MM.1S (cell line): ENCODE measurements around the gene CEP128.

ENCODE experiments used
- DNase-seq: peaks from one replicate; pipeline ENCODE4 v3.0.0-alpha.2; 2015
- H2AFZ ChIP-seq: fragments of 300-600 bp; sonication (generic); 2 replicates; pipeline ENCODE4 v1.6.0; 2016; ENCODE audit warnings: antibody characterized with exemption, low read length
- H3F3A ChIP-seq: fragments of 300-600 bp; sonication (generic); 2 replicates; pipeline ENCODE4 v1.6.1; 2016; ENCODE audit warnings: mild to moderate bottlenecking, antibody characterized with exemption, low read length, moderate library complexity, mixed read lengths; ENCODE audit not compliant: insufficient read depth
- H3K27ac ChIP-seq: fragments of 300-600 bp; sonication (generic); 2 replicates; pipeline ENCODE4 v1.5.1; 2016; ENCODE audit warnings: mild to moderate bottlenecking, low read length
- H3K27me3 ChIP-seq: fragments of 300-600 bp; sonication (generic); replicated peaks from 2 replicates; pipeline ENCODE4 v1.6.0; 2016; ENCODE audit warnings: low read length; ENCODE audit not compliant: insufficient read depth
- H3K36me3 ChIP-seq: fragments of 300-600 bp; sonication (generic); replicated peaks from 2 replicates; pipeline ENCODE4 v1.6.1; 2016; ENCODE audit warnings: mild to moderate bottlenecking, low read length, mixed read lengths; ENCODE audit not compliant: insufficient read depth
- H3K4me1 ChIP-seq: fragments of 300-600 bp; sonication (generic); 2 replicates; pipeline ENCODE4 v1.6.1; 2016; ENCODE audit warnings: low read length, mixed read lengths
- H3K4me2 ChIP-seq: fragments of 300-600 bp; sonication (generic); 2 replicates; pipeline ENCODE4 v1.6.0; 2016; ENCODE audit warnings: low read depth, low read length
- H3K4me3 ChIP-seq: fragments of 300-600 bp; sonication (generic); 2 replicates; pipeline ENCODE4 v1.5.1; 2016; ENCODE audit warnings: low read length, mixed read lengths
- H3K79me2 ChIP-seq: fragments of 300-600 bp; sonication (generic); 2 replicates; pipeline ENCODE4 v1.6.1; 2016; ENCODE audit warnings: mixed run types, low read length, mixed read lengths
- H3K9ac ChIP-seq: fragments of 300-600 bp; sonication (generic); 2 replicates; pipeline ENCODE4 v1.6.1; 2016; ENCODE audit warnings: low read length, mixed read lengths
- H3K9me2 ChIP-seq: fragments of 300-600 bp; sonication (generic); replicated peaks from 2 replicates; pipeline ENCODE4 v1.6.1; 2016; ENCODE audit warnings: mild to moderate bottlenecking, low read length, mixed read lengths; ENCODE audit not compliant: insufficient read depth
- H3K9me3 ChIP-seq: fragments of 300-600 bp; sonication (generic); replicated peaks from 2 replicates; pipeline ENCODE4 v1.6.1; 2016; ENCODE audit warnings: mild to moderate bottlenecking, low read length, mixed read lengths; ENCODE audit not compliant: insufficient read depth
- H4K20me1 ChIP-seq: fragments of 300-600 bp; sonication (generic); 2 replicates; pipeline ENCODE4 v1.6.1; 2016; ENCODE audit warnings: mild to moderate bottlenecking, low read length, moderate library complexity, mixed read lengths; ENCODE audit not compliant: insufficient read depth
- EZH2 ChIP-seq: fragments of 300-600 bp; sonication (generic); optimal IDR thresholded peaks from 2 replicates; pipeline ENCODE3; 2017; ENCODE audit warnings: low read depth, mild to moderate bottlenecking, antibody characterized with exemption, low read length, mixed read lengths
- EZH2phosphoT487 ChIP-seq: fragments of 300-600 bp; sonication (generic); IDR thresholded peaks from 2 replicates; pipeline ENCODE4 v1.6.1; 2018; ENCODE audit warnings: antibody characterized with exemption, low read length
- TF ChIP-seq, protein P1 (sequence below): fragments of 300-600 bp; sonication (generic); IDR thresholded peaks from 2 replicates; pipeline ENCODE4 v1.5.1; 2016; ENCODE audit warnings: antibody characterized with exemption, low read length, mixed read lengths

The CEP128 gene

DNA sequence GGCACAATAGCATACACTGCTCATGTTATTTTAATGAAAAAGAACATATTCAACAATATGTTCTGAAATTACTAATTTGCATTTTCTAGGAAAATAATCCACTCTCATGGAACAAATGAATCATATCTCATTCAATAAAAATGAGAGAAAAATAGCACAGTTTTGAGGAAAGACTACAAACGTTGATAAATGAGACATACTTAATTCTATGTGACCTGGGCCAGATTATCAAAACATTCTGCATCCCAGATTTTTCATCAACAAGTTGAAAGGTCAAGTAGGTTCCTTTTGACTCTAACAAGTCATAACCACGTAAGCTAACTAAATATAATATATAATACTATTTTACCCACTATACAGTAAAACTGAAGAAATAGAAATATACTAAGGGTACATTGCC lies 296.7 kb downstream of the CEP128 start:
- Histone ChIP-seq H3K4me2 (no peak overlapping the region), H4K20me1 (no peaks in the 10 kb centered on the region), H3K9me3 (no peaks in the 10 kb centered on the region), H3K27ac (no peak overlapping the region), H3K27me3 (no peaks in the 10 kb centered on the region), H3K79me2 (no peaks in the 10 kb centered on the region), H3K4me3 (no peak overlapping the region), H2AFZ (no peak overlapping the region), H3K36me3 (no peaks in the 10 kb centered on the region), H3K9me2 (no peaks in the 10 kb centered on the region), H3K9ac (no peak overlapping the region), H3F3A (no peaks in the 10 kb centered on the region), H3K4me1 (no peaks in the 10 kb centered on the region)
- TF ChIP-seq EZH2: no peak
- TF ChIP-seq, protein P1, sequence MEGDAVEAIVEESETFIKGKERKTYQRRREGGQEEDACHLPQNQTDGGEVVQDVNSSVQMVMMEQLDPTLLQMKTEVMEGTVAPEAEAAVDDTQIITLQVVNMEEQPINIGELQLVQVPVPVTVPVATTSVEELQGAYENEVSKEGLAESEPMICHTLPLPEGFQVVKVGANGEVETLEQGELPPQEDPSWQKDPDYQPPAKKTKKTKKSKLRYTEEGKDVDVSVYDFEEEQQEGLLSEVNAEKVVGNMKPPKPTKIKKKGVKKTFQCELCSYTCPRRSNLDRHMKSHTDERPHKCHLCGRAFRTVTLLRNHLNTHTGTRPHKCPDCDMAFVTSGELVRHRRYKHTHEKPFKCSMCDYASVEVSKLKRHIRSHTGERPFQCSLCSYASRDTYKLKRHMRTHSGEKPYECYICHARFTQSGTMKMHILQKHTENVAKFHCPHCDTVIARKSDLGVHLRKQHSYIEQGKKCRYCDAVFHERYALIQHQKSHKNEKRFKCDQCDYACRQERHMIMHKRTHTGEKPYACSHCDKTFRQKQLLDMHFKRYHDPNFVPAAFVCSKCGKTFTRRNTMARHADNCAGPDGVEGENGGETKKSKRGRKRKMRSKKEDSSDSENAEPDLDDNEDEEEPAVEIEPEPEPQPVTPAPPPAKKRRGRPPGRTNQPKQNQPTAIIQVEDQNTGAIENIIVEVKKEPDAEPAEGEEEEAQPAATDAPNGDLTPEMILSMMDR: no peak
- TF ChIP-seq EZH2phosphoT487: no peak
- DNase-seq: no peak

GRCh38 chr14:80638620-80639515 lies 302.7 kb downstream of the CEP128 start:
- Histone ChIP-seq H3K4me2 (no peak overlapping the region), H3K79me2 (no peaks in the 10 kb centered on the region), H3K4me1 (no peaks in the 10 kb centered on the region), H4K20me1 (no peaks in the 10 kb centered on the region), H3F3A (no peaks in the 10 kb centered on the region), H3K9me3 (no peaks in the 10 kb centered on the region), H2AFZ (no peak overlapping the region), H3K36me3 (no peaks in the 10 kb centered on the region), H3K9ac (no peak overlapping the region), H3K27ac (no peak overlapping the region), H3K9me2 (no peaks in the 10 kb centered on the region), H3K4me3 (no peak overlapping the region), H3K27me3 (no peaks in the 10 kb centered on the region)
- no peak for TF ChIP-seq EZH2
- no peak for DNase-seq

DNA sequence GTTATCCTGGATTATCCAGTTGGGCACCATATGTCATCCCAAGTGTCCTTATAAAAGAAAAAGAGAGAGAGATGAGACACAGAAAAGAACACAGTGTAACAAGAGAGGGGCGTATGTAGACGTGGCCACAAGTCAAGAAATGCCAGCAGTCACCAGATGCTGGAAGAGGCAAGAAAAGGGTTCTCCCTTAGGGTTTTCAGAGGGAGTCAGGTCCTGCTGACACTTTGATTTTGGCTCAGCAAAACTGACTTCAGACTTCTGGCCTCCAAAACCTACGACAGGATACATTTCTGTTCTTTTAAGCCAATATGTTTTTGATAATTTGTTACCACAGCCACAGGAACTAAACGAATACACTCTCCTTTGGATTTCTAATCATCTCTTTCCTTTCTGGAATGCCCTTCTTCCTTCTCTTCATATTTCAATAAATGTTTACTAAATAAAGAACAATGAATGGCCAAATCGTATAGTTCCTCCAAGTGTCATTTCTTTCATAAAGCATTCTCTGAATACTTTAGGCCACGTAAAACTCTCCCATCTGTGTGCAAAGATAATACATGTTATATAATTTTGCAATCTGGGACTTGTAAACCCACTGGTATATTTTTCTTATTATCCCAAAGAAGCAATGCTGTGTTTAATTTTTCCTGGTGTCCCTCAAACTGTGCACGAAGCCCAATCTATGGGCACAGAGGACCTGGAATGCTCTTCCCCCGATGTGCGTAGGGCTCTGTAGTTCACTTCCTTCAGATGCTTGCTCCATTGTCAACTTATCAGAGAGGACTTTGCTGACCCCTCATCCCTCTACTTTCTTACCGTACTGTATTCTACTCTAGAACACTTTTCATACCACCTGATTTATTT lies 303.6 kb downstream of the CEP128 start:
- no peak overlapping the region for H2AFZ ChIP-seq
- no peak overlapping the region for H3K4me3 ChIP-seq
- no peaks in the 10 kb centered on the region for H3K9me3 ChIP-seq
- no peaks in the 10 kb centered on the region for H3K36me3 ChIP-seq
- no peak overlapping the region for H3K27ac ChIP-seq
- no peak overlapping the region for H3K9ac ChIP-seq
- no peaks in the 10 kb centered on the region for H4K20me1 ChIP-seq
- no peaks in the 10 kb centered on the region for H3K4me1 ChIP-seq
- TF ChIP-seq EZH2phosphoT487: no peak
- TF ChIP-seq, protein P1: no peak
- TF ChIP-seq EZH2: no peak
- no peaks in the 10 kb centered on the region for H3K79me2 ChIP-seq
- H3K4me2 ChIP-seq: no peak overlapping the region
- no peaks in the 10 kb centered on the region for H3F3A ChIP-seq
- no peaks in the 10 kb centered on the region for H3K9me2 ChIP-seq
- DNase-seq: no peak
- H3K27me3 ChIP-seq: no peaks in the 10 kb centered on the region
